Measurements from ENCODE around the gene C16orf95. TPM values are rescaled to one million over a fixed set of nuclear protein-coding genes. Genes with fewer than 3 reads are reported as not detected.

The C16orf95 gene
- total RNA-seq, 1 experiment from 2014 or later, result 5.8 TPM

- ChIA-PET POLR2A (interaction anchor here (0.6 kb wide), 1 partner anchor 253 kb away, joined by 4 read pairs; no protein-coding TSS in a partner anchor), CTCF (no interaction called here)
- intact Hi-C loops (cut with micrococcal nuclease), result no loop called here
- Mint-ChIP-seq H3K36me3 (ENCODE audit: insufficient read depth, unreplicated experiment) (peaks cover 40% of the 10 kb centered on the region), H3K27me3 (ENCODE audit: insufficient read depth, unreplicated experiment) (no peaks in the 10 kb centered on the region), H3K4me3 (ENCODE audit: unreplicated experiment) (no peak overlapping the region), H3K9me3 (ENCODE audit: unreplicated experiment) (no peaks in the 10 kb centered on the region), H3K27ac (ENCODE audit: low read depth, unreplicated experiment) (no peak overlapping the region), H3K4me1 (ENCODE audit: insufficient read depth, unreplicated experiment) (peaks cover 8% of the 10 kb centered on the region)
- BruUV-seq (replicated peaks), result no TSS peak
- no peak for DNase-seq (ENCODE audit: unreplicated experiment)
- TF ChIP-seq CTCF (IDR thresholded peaks at IDR 0.05; ENCODE audit: unreplicated experiment), result no peak
Measured at GRCh38 chr16:87330257-87330624, 13.0 kb upstream of the C16orf95 start.

DNA sequence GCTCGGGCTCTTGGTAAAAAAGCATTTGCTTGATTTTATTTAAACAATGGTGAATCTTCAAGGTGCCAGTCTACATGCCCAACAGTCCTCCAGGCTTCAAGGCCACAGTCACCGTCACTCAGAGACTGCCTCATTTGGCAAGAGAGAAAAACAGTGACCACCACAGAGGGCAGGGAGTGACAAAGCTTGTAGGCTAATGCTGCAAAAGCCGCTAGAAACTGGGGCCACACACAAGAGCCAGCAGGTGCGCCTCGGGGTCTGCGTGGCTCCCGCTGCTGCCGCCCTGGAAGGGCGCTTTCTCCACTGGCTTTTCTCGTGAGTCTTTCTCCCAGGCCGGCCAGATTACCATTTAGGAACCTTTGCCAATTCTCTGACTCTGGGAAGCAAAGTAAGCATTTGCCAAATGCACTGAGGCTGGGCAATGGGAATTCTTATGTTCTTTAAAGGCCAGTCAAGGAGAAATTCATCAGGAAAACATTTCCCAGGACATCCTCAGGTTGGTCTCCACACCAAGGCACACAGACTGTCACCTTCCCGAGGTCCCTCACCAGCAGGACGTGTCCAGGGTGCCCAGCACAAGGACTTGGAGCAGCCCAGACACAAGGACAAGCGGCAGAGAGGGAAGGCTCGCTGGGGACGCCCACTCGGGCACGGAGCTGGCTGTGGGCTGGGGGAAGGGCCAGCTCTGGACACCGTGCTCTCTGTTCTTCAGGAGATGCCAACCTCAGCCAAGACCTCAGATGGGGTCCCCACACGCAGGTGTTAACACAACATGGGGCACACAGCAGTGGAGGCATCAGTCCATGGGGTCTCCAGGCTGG, 12.5 kb upstream of the C16orf95 start:
- CTCF ChIA-PET, result no interaction called here
- Mint-ChIP-seq H3K4me1 (ENCODE audit: insufficient read depth, unreplicated experiment) (peaks cover 8% of the 10 kb centered on the region), H3K4me3 (ENCODE audit: unreplicated experiment) (no peak overlapping the region), H3K27ac (ENCODE audit: low read depth, unreplicated experiment) (no peak overlapping the region), H3K27me3 (ENCODE audit: insufficient read depth, unreplicated experiment) (no peaks in the 10 kb centered on the region), H3K9me3 (ENCODE audit: unreplicated experiment) (no peaks in the 10 kb centered on the region), H3K36me3 (ENCODE audit: insufficient read depth, unreplicated experiment) (peaks cover 34% of the 10 kb centered on the region)
- no peak for TF ChIP-seq CTCF (IDR thresholded peaks at IDR 0.05; ENCODE audit: unreplicated experiment)
- intact Hi-C loops (cut with micrococcal nuclease), result no loop called here
- POLR2A ChIA-PET, result interaction anchor here (0.6 kb wide), 1 partner anchor 253 kb away, joined by 4 read pairs; no protein-coding TSS in a partner anchor
- TSS peak; percentile 35 for BruUV-seq (replicated peaks)
- no peak for DNase-seq (ENCODE audit: unreplicated experiment)

- no peaks in the 10 kb centered on the region for H3K27me3 Mint-ChIP-seq (ENCODE audit: insufficient read depth, unreplicated experiment)
- intact Hi-C loops (cut with micrococcal nuclease), result no loop called here
- POLR2A ChIA-PET, result interaction anchor here (0.7 kb wide), 1 partner anchor 218 kb away, joined by 3 read pairs; no protein-coding TSS in a partner anchor
- H3K4me1 Mint-ChIP-seq (ENCODE audit: insufficient read depth, unreplicated experiment), result peaks cover 8% of the 10 kb centered on the region
- BruUV-seq (replicated peaks), result no TSS peak
- H3K9me3 Mint-ChIP-seq (ENCODE audit: unreplicated experiment), result no peaks in the 10 kb centered on the region
- TF ChIP-seq CTCF (IDR thresholded peaks at IDR 0.05; ENCODE audit: unreplicated experiment), result no peak
- no peak for DNase-seq (ENCODE audit: unreplicated experiment)
- CTCF ChIA-PET, result no interaction called here
- H3K36me3 Mint-ChIP-seq (ENCODE audit: insufficient read depth, unreplicated experiment), result peaks cover 27% of the 10 kb centered on the region
- H3K4me3 Mint-ChIP-seq (ENCODE audit: unreplicated experiment), result no peak overlapping the region
- no peak overlapping the region for H3K27ac Mint-ChIP-seq (ENCODE audit: low read depth, unreplicated experiment)
Measured at GRCh38 chr16:87328846-87329245, 11.7 kb upstream of the C16orf95 start.

GRCh38 chr16:87327798-87328495, 10.8 kb upstream of the C16orf95 start:
- no peak overlapping the region for H3K4me3 Mint-ChIP-seq (ENCODE audit: unreplicated experiment)
- no peak overlapping the region for H3K27ac Mint-ChIP-seq (ENCODE audit: low read depth, unreplicated experiment)
- H3K4me1 Mint-ChIP-seq (ENCODE audit: insufficient read depth, unreplicated experiment), result peaks cover 8% of the 10 kb centered on the region
- CTCF ChIA-PET, result interaction anchor here (1.8 kb wide), 1 partner anchor 8 kb away, joined by 5 read pairs; no protein-coding TSS in a partner anchor
- no peak for DNase-seq (ENCODE audit: unreplicated experiment)
- no TSS peak for BruUV-seq (replicated peaks)
- POLR2A ChIA-PET, result interaction anchor here (0.7 kb wide), 1 partner anchor 207 kb away, joined by 4 read pairs; no protein-coding TSS in a partner anchor
- H3K27me3 Mint-ChIP-seq (ENCODE audit: insufficient read depth, unreplicated experiment), result no peaks in the 10 kb centered on the region
- intact Hi-C loops (cut with micrococcal nuclease), result no loop called here
- no peaks in the 10 kb centered on the region for H3K9me3 Mint-ChIP-seq (ENCODE audit: unreplicated experiment)
- peaks cover 27% of the 10 kb centered on the region for H3K36me3 Mint-ChIP-seq (ENCODE audit: insufficient read depth, unreplicated experiment)
- TF ChIP-seq CTCF (IDR thresholded peaks at IDR 0.05; ENCODE audit: unreplicated experiment), result no peak

Data from MCF 10A (cell line).